ENCODE data around the gene DGKB.

DNA sequence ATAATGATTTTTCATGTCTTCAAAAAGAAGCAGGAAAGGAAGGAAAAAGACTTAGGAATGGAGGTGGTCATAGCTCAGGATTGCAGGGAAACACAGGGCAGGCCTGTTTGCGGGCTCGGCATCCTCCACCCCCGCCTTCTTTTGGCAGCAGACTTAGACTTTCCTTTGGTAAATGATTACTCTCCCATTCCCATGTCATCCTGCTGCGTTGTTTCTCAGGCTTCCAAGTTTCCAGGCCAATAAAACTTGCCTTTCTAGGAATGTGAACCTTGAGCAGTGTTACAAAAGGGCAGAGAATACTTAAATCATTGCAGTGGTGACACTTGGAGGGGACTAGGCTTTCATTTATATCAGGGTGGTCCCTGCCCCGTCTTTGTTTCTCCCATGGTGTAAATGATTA, 34.0 kb upstream of the DGKB start:
- TF ChIP-seq ZNF384 (IDR thresholded peaks at IDR 0.05) (no peak), SP1 (IDR thresholded peaks at IDR 0.05) (no peak), SUZ12 (IDR thresholded peaks at IDR 0.05) (no peak), FOXM1 (IDR thresholded peaks at IDR 0.05; ENCODE audit: borderline replicate concordance) (no peak), FOXK2 (IDR thresholded peaks at IDR 0.05) (no peak), TARDBP (IDR thresholded peaks at IDR 0.05) (no peak), BHLHE40 (IDR thresholded peaks at IDR 0.05; ENCODE audit: borderline replicate concordance) (no peak), L3MBTL2 (conservative IDR thresholded peaks at IDR 0.05) (no peak), NFRKB (IDR thresholded peaks at IDR 0.05) (no peak), ARNT (IDR thresholded peaks at IDR 0.05) (no peak)
- TF ChIP-seq, protein P1, sequence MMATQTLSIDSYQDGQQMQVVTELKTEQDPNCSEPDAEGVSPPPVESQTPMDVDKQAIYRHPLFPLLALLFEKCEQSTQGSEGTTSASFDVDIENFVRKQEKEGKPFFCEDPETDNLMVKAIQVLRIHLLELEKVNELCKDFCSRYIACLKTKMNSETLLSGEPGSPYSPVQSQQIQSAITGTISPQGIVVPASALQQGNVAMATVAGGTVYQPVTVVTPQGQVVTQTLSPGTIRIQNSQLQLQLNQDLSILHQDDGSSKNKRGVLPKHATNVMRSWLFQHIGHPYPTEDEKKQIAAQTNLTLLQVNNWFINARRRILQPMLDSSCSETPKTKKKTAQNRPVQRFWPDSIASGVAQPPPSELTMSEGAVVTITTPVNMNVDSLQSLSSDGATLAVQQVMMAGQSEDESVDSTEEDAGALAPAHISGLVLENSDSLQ (IDR thresholded peaks at IDR 0.05) = no peak

Measured in HEK293T (cell line).